Activated CD4-positive, alpha-beta T cell treated with anti-CD3 and anti-CD28 coated beads for 4 hours (primary cell): ENCODE measurements around the gene ADGRV1.
"Not testable (repeated sequence)": the region's sequence is repeated elsewhere in the genome, so short reads cannot be mapped to it uniquely, and the experiment has no call there.

Experiments used
- DNase-seq, 2 donors: peaks; one replicate each; pipeline ENCODE4 v3.0.0-alpha.2; 2020

Gene ADGRV1

DNA sequence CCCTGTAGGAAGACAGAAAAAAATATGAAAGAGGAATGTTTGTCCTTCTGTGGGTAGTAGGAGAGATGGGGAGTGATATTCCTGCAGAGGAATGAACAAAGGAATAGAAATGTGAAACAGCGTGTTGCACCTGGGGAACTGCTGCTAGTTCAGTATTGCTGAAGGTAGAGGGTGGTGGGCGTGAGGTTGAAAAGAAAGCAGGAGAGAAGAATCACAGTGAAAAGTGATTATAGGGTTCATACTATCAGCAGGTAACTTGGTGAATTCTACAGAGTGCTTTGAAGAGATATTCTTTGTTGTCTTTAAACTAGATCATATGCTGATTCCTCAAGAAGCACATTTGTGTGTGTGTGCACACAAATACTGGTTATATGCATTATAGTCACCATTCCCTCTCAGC is 95.6 kb downstream of the ADGRV1 start:
- no peak for DNase-seq

DNA sequence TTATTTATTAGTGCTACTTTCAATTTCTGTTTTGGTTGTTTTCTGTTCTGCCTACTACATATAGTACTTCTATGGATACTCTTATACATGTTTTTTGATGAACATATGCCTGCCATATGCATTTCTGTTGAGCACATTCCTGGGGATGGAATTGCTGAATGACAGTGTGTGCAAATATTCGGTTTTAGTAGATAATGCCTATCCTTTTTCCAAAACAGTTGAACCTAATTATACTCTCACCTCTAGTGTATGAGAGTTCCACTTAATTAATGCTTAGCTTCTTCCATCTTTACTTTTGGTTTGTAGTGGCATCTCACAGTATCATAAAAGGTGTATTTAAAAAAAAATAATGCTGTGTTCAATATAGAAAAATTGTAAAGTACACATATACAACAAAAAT is 96.8 kb downstream of the ADGRV1 start:
- DNase-seq: no peak

DNA sequence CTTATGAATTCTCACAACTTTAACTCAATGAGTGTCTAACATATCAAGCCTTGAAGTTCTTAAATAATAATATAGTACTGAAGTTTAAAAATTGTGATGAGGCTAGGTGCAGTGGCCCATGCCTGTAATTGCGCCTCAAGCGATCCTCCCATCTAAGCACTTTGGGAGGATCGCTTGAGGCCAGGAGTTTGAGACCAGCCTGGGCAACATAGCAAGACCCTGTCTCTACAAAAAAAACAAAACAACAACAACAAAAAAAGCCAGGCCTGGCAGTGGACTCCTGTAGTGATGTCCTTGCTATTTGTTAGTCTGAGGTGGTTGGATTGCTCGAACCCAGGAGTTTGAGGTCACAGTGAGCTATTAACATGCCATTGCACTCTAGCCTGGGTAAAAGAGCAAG is 98.4 kb downstream of the ADGRV1 start:
- no peak for DNase-seq

DNA sequence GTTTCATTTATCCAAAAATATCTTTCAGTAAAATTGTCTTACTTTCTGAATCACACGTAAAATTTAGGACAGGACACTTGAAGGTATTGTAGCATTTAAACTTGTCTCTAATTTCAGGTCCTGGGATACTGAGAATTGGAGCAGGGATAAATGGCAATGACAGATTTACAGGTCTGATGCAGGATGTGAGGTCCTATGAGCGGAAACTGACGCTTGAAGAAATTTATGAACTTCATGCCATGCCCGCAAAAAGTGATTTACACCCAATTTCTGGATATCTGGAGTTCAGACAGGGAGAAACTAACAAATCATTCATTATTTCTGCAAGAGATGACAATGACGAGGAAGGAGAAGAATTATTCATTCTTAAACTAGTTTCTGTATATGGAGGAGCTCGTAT is 99.2 kb downstream of the ADGRV1 start:
- no peak for DNase-seq

DNA sequence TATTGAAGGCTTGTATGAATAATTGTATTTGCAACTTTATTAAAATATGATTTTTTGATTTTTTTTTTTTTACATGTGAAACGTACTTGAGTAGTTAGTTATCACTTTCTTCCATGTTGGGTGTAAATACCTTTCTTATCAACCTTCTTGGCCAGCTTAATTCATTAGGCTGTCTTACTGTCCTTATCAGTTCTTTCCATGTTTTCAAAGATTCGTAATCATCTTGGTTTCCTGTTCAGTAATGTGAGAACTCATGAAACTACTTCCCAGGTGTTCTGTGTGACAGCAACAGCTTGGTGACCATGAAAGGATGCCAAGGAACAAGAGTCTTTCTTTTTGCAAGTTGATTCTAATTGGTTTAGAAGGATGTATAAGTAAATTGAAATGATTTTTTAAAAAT is 100.0 kb downstream of the ADGRV1 start:
- DNase-seq: no peak

DNA sequence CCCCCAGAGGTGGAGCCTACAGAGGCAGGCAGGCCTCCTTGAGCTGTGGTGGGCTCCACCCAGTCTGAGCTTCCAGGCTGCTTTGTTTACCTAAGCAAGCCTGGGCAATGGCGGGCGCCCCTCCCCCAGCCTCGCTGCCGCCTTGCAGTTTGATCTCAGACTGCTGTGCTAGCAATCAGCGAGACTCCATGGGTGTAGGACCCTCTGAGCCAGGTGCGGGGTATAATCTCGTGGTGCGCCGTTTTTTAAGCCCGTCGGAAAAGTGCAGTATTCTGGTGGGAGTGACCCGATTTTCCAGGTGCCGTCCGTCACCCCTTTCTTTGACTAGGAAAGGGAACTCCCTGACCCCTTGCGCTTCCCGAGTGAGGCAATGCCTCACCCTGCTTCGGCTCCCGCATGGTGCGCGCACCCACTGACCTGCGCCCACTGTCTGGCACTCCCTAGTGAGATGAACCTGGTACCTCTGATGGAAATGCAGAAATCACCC is 109.5 kb downstream of the ADGRV1 start:
- not testable (repeated sequence) for DNase-seq

DNA sequence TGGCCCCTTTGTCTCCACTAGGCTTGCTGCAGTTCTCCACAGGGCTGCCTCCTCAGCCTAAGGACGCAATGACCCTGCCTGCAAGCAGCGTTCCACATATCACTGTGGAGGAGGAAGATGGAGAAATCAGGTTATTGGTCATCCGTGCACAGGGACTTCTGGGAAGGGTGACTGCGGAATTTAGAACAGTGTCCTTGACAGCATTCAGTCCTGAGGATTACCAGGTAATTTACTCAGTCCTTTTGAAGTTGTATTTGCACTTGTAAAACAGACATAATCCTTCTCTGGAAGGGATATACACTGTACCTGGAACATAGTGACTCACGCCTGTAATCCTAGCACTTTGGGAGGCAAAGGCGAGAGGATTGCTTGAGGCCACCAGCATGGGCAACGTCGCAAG is 116.6 kb downstream of the ADGRV1 start:
- no peak for DNase-seq

DNA sequence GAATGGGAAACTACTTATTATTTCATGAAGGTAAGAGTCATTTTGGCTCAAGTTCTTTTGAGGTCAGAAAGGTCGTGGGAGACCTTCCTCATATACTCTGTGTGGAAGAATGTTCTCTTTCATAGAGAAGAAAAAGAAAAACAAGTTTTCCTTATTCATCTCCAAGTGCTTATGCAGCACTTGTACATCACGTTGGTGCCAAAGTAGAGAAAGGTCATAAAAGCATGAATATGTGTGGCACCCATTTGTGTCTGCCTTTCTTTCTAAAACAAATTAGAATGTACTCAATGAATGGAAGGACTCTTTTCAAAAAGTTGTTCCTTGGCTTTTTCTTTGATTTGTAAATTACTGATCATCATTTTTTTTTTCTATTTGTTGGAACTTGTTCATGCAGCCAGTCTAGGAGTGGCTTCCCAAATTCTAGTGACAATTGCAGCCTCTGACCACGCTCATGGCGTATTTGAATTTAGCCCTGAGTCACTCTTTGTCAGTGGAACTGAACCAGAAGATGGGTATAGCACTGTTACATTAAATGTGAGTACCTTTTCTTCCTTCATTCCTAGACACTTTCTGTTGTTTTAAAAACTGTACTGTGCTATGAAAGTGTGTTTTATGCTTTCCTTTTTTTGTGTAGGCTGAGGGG is 122.4 kb downstream of the ADGRV1 start:
- DNase-seq: no peak

DNA sequence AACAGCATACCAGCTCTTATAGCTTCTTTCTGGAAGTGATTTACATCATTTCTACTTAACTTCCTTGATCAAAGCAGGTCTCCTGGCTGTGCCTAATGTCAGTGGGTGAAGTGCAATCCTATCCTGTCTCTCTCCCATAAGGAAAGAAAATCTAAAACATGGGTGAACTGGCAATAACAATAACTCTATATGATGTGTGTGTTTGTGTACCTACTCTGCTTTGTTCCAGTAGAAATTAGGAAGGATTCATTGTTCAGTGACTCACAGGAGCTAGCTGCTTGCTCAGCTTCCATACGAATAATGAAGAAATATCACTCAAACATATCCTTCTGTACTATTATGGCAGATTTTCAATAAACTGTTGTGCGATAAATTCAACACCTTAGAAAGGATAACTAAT is 123.7 kb downstream of the ADGRV1 start:
- no peak for DNase-seq

DNA sequence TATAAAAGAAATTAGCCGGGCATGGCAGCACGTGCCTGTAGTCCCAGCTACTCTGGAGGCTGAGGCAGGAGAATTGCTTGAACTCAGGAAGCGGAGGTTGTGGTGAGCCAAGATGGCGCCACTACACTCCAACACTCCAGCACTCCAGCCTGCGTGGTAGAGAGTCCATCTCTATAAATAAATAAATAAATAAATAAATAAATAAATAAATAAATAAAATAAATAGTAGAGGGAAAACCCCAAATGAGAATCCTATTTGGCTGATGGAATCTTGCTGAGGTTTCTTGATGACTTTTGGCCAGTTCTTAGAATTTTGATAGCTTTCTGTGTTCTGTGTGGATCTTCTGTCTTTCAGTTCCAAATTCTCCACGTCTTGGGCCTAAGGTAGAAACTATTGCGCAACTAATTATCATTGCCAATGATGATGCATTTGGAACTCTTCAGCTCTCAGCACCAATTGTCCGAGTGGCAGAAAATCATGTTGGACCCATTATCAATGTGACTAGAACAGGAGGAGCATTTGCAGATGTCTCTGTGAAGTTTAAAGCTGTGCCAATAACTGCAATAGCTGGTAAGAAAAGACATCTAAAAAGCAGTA is 126.9 kb downstream of the ADGRV1 start:
- DNase-seq: no peak

DNA sequence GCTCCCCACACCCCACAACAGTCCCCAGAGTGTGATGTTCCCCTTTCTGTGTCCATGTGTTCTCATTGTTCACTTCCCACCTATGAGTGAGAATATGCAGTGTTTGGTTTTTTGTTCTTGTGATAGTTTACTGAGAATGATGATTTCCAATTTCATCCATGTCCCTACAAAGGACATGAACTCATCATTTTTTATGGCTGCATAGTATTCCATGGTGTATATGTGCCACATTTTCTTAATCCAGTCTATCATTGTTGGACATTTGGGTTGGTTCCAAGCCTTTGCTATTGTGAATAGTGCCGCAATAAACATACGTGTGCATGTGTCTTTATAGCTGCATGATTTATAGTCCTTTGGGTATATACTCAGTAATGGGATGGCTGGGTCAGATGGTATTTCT is 127.8 kb downstream of the ADGRV1 start:
- DNase-seq: not testable (repeated sequence)

DNA sequence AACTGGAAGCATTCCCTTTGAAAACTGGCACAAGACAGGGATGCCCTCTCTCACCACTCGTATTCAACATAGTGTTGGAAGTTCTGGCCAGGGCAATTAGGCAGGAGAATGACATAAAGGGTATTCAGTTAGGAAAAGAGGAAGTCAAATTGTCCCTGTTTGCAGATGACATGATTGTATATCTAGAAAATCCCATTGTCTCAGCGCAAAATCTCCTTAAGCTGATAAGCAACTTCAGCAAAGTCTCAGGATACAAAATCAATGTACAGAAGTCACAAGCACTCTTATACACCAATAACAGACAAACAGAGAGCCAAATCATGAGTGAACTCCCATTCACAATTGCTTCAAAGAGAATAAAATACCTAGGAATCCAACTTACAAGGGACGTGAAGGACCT is 128.9 kb downstream of the ADGRV1 start:
- DNase-seq: not testable (repeated sequence)

DNA sequence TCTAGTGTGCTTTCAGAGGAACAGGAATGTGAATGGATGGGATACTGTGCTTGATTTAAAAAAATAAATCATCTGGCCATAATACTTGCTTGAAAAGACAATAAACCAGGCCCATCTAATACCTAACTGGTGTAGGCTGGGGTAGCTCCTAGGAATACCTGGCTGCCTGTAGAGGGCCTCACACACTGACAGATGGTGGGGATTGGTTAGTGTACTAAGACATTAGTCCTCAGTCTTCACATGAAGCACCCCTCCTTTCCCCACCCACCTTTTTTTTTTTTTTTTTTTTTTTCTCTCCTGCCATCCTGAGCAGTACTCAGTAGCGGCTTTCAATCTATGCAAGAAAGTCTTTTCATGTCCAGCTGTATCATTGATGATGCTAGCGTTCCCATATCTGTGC is 130.5 kb downstream of the ADGRV1 start:
- no peak for DNase-seq

DNA sequence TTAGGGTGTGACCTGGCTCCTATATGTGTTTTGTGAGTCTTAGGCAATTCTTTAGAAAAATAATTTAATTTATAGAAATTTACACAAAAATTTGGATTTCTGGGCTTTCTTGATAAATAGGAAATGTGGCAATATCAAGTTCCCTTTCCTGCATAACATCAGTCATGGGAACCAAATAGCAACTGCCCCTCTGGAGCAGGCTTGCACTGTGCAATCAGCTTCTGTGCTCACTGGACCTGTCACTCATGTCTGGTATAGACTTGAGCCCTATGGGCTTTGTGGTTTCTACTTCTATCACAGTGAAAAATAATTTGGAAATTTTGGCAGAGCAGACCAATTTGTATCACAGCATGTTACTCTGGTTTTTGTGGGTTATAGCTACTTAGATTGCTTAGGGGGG is 131.7 kb downstream of the ADGRV1 start:
- DNase-seq: no peak

DNA sequence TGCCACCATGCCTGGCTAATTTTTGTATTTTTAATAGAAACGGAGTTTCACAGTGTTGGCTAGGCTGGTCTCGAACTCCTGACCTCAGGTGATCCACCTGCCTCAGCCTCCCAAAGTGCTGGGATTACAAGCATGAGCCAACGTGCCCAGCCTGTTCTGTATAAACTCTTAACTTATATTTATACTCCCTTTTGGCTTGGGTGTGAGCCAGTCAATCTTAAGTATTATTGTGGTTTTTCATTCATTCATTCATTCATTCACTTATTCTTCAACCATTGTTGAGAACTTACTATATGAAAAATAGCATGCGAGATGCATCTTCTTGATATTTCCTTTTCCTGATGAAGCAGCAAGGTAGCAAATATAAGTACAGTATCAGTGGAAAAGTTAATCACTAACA is 132.9 kb downstream of the ADGRV1 start:
- no peak for DNase-seq

DNA sequence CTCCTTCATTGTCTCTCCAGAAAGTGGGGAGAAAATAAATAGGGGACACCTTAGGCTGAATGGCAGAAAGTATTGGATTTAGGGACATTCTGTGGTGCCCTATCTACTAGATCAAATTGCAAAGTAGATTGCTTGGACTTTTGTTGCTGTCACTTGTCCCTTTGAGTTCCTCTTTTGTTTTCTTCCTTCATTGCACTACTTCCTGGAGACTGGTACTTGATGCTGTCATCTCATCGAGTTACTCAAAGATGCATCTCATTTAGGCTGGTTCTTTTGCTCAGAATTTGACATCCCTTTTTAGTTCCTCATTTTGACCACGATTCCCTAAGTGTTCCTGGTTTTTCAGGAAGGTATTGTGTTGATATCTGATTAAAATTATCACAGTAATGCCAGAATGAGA is 137.6 kb downstream of the ADGRV1 start:
- DNase-seq: no peak

DNA sequence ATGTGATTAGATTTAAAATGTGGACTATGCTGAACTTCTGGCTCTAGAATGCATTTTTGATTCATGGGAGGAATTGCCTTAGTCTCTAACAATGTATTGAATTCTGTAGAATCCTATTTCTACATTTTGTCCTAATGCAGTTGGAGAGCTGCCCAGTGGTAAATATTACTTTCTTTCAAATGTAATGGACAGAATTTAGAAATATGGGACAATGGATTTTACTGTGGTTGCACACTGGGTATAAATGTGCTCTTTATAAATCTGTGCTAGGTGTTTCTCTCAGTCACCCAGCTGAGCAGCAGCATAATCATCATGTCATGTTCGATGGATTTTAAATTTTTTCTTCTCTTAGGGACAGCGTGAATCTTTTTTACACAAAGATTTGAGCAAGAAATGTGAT is 141.7 kb downstream of the ADGRV1 start:
- DNase-seq: no peak

DNA sequence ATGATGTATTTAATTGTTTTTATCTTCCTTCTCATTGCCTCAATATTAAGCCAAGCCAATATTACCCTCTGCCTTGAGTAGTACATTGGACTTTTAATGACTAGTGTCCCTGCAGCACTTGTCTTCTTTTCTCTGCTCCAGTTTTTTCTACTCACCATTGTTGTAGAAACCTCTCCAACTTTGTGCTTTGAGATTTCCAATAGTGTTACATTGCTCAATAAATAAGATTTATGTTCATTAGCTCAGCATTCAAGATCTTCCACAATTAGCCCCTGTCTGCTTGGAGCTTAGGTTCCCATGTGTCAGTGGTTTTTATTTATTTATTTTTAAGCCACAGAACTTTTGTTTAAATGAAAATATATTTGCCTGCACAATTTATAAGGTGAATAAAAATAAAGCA is 145.3 kb downstream of the ADGRV1 start:
- no peak for DNase-seq

DNA sequence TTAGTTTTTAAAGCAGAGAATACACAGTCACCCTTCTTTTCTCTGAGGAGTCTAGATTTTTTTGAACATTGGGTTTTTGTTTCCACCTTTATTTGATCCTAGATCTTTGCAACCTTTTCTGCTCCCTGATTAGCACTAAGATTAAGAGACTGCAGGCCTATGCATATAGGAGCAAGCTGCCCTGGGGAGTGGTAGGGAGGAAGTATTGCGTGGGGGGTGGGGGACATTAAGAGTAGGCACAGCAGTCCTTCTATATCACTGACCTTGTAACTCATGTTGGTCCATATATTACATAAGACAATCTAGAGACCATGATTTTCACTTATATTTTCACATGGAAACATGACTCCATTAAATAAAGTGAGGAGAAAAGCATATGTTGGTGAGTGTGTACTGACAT is 149.1 kb downstream of the ADGRV1 start:
- no peak for DNase-seq

DNA sequence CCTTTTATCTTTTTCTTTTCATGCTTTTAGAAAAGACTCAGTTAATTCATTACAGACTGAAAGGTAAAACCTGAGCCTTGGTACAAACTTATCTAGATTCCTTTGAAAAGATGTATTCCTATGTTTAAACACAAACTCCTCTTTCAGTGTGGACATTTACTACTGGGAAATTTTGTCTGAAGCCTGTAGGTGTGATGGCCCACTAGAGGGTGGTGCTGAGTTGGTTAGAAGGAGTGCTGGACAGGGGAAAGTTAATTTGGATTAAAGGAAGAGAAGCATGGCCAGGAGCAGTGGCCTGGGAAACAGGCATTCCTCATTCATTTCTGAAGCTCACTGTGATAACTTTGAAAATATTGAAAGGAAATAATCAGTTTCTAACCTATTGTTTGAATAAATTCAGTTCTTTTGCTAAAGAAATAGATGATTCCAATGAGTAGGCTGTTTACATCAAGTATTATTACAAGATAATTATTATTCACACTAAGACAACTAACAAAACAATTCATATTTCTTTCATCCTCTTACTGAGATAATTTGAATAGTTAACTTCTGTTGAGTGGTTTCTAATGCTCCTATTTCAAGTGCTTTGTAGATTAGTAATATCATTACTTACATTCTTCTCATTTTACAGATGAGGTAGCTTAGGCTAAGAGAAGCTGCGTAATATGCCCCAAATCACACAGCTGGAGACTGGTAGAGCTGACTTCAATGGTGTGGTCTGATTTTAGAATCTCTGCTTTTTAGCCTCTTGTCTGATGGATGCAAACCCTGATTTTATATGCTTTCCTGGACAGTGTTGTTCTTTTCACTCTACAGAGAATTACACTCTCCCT is 150.9 kb downstream of the ADGRV1 start:
- no peak for DNase-seq

DNA sequence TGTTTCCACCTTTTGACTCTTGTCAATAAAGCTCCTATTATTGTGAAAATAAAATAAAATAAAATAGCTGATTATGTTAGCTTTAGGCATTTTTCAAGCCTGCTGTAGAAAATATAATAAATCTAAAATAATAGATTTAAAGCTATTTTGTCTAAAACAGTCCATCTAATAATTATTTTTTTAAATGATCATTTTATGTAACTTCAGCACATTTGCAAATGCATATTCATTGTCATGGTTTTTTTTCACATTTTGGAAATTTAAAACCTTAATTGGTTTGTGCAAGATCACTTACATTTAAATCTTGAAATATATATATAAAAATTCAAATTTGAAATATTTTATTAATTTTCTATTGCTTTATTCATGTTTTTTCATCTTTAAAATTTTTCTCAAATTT is 159.8 kb downstream of the ADGRV1 start:
- no peak for DNase-seq

DNA sequence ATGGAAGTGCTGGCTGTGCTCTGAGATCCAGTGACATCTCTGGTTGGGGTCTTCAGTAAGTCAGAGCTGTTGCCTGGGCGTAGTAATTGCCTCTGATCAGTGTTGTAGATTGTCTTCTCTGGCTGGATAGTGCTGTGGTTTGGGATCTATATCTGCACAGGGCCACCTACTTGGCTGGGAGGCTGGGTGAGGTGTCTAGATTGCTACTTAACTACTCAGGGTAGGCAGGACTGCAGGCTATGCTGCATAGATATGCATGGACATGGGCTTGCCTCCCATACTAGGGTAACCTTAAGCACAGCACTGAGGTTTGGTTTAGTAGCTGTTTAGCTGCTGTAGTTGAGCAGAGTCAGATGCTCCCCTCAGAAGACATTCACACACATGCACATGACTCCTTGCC is 181.0 kb downstream of the ADGRV1 start:
- DNase-seq: no peak

DNA sequence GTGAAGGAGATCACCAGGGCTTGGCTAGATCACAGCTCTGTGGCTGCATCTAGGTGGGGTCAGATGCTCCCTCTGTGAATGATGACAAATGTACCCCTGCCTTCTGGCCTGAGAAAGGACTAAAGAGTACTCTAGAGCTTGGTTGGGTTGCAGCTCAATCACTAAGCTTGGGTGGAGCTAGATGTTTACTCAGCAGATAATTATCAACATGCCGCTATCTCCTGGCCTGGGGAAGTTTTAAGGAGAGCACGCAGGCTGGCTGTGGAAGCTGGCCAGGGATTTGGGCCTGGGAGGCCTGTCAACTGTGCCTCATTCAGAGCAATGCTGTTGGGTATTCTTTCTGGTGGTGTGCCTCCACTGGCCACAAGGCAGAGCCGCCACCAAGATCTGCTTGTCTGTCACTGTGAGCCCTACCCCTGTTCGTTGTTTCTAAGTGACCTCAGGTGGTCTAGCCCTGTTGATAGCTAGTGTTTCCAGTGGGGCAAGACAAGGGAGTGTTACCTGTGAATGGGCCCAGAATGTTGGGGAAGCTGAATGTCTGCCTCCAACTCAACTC is 181.7 kb downstream of the ADGRV1 start:
- no peak for DNase-seq

DNA sequence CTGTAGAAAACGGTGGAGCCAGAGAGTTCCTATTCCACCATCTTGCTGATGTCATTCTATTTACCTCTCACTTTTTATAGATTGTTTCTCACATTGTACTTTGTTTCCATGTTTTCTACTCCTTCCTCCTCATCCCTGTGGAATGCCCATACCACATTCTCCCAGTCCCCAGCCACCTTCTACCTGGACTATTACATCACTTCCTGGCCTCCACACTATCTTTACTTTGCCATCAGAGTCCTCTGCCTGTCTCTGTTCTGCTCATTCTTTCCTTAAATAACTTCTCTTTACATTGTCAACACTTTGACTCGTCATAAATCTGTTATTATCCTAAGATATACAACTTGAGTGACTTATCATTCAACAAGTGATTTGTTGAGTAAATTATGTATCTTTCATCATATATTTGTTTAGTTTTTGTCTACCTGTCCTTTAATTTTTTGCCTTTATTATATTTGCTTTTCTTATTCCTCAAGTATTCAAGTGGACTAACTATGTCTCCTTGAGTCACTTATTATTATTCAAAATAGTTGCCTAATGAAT is 182.5 kb downstream of the ADGRV1 start:
- no peak for DNase-seq
